Testis (tissue), 2 donors: ENCODE measurements around the gene SDCCAG8.

Experiments
- CTCF ChIP-seq, 3 experiments: fragments of 450-650 bp in 2 of 3; fragments of 200-600 bp in 1 of 3; sonication (generic) in 1 of 3; IDR thresholded peaks; one replicate each; pipeline ENCODE4 v1.5.1; 2016 to 2019; ENCODE audit warnings: antibody characterized with exemption in 3 of 3, mild to moderate bottlenecking in 2 of 3, moderate library complexity in 1 of 3
- POLR2A ChIP-seq: fragments of 450-650 bp; IDR thresholded peaks from one replicate; pipeline ENCODE4 v1.6.1; 2017; ENCODE audit warnings: antibody characterized with exemption, mild to moderate bottlenecking, moderate library complexity

GRCh38 chr1:243261390-243261789 is 5.5 kb downstream of the SDCCAG8 start:
- TF ChIP-seq CTCF (IDR thresholded peaks at IDR 0.05) (no peak), POLR2A (no peak)
